Measurements from ENCODE around the gene MBD3L4. TPM values are rescaled to one million over a fixed set of nuclear protein-coding genes. Genes with fewer than 3 reads are reported as not detected.

The MBD3L4 gene
- total RNA-seq, 1 donor from 2014 or later, result not detected

GRCh38 chr19:6997679-6998445 is 42.1 kb downstream of the MBD3L4 start:
- H3K27ac ChIP-seq, result no peak overlapping the region
- intact Hi-C loops (cut with DNase I), result no loop called here
- no peak for DNase-seq
- H3K27me3 ChIP-seq (ENCODE audit: low read depth), result peaks cover 6% of the 10 kb centered on the region
- TF ChIP-seq CTCF (IDR thresholded peaks at IDR 0.05), result no peak
- H3K36me3 ChIP-seq, result no peaks in the 10 kb centered on the region
- peaks cover 3% of the 10 kb centered on the region for H3K4me1 ChIP-seq
- no peaks in the 10 kb centered on the region for H3K9me3 ChIP-seq
- ATAC-seq, result peak; percentile 42 to 60
- H3K4me3 ChIP-seq, result no peak overlapping the region

- peaks cover 3% of the 10 kb centered on the region for H3K4me1 ChIP-seq
- DNase-seq (no peak), ATAC-seq (no peak)
- H3K36me3 ChIP-seq, result no peaks in the 10 kb centered on the region
- intact Hi-C loops (cut with DNase I), result no loop called here
- TF ChIP-seq CTCF (IDR thresholded peaks at IDR 0.05), result no peak
- no peak overlapping the region for H3K27ac ChIP-seq
- H3K27me3 ChIP-seq (ENCODE audit: low read depth), result no peaks in the 10 kb centered on the region
- H3K9me3 ChIP-seq, result no peaks in the 10 kb centered on the region
- H3K4me3 ChIP-seq, result no peak overlapping the region
Measured at GRCh38 chr19:6996810-6997209, 43.2 kb downstream of the MBD3L4 start.

- Histone ChIP-seq H3K27ac (no peak overlapping the region), H3K27me3 (ENCODE audit: low read depth) (no peaks in the 10 kb centered on the region), H3K4me1 (no peaks in the 10 kb centered on the region), H3K36me3 (no peaks in the 10 kb centered on the region), H3K4me3 (no peak overlapping the region), H3K9me3 (no peaks in the 10 kb centered on the region)
- no peak for TF ChIP-seq CTCF (IDR thresholded peaks at IDR 0.05)
- ATAC-seq (no peak), DNase-seq (no peak)
- intact Hi-C loops (cut with DNase I), result no loop called here
Measured at GRCh38 chr19:6995054-6995453, 44.9 kb downstream of the MBD3L4 start.

GRCh38 chr19:6988257-6988656 is 51.7 kb downstream of the MBD3L4 start:
- ATAC-seq, result peak; percentile 30 to 46
- no peaks in the 10 kb centered on the region for H3K27me3 ChIP-seq (ENCODE audit: low read depth)
- peaks cover 3% of the 10 kb centered on the region for H3K9me3 ChIP-seq
- no peak overlapping the region for H3K4me3 ChIP-seq
- H3K27ac ChIP-seq, result no peak overlapping the region
- TF ChIP-seq CTCF (IDR thresholded peaks at IDR 0.05), result no peak
- H3K4me1 ChIP-seq, result no peaks in the 10 kb centered on the region
- no peak for DNase-seq
- H3K36me3 ChIP-seq, result no peaks in the 10 kb centered on the region
- intact Hi-C loops (cut with DNase I), result no loop called here

GRCh38 chr19:6987850-6988249 is 52.1 kb downstream of the MBD3L4 start:
- ATAC-seq (peak; percentile 80 to 87), DNase-seq (no peak)
- Histone ChIP-seq H3K9me3 (peaks cover 3% of the 10 kb centered on the region), H3K27me3 (ENCODE audit: low read depth) (no peaks in the 10 kb centered on the region), H3K27ac (no peak overlapping the region), H3K4me1 (no peaks in the 10 kb centered on the region), H3K4me3 (no peak overlapping the region), H3K36me3 (no peaks in the 10 kb centered on the region)
- intact Hi-C loops (cut with DNase I), result no loop called here
- no peak for TF ChIP-seq CTCF (IDR thresholded peaks at IDR 0.05)

Other genes with a start within 250 kb of the MBD3L4 start
- gene ADGRE1, start 152.6 kb downstream of the MBD3L4 start, total RNA-seq, result 1.8 TPM
- not detected for gene MBD3L2B, start 18.7 kb downstream of the MBD3L4 start, total RNA-seq
- not detected for gene MBD3L5, start 9.6 kb downstream of the MBD3L4 start, total RNA-seq
- not detected for gene MBD3L2, start 9.1 kb upstream of the MBD3L4 start, total RNA-seq
- not detected for gene MBD3L3, start 18.5 kb upstream of the MBD3L4 start, total RNA-seq
- gene ZNF557, start 29.5 kb upstream of the MBD3L4 start, total RNA-seq, result 11.2 TPM

Data from lower lobe of right lung (tissue), 2 donors.